ENCODE measurements around the gene CNOT6. TPM values are rescaled to one million over a fixed set of nuclear protein-coding genes. Genes with fewer than 3 reads are reported as not detected.
"Not testable (repeated sequence)": the region's sequence is repeated elsewhere in the genome, so short reads cannot be mapped to it uniquely, and the experiment has no call there.

CNOT6 gene
- total RNA-seq, 2 donors from 2014 or later = 23.9 to 38.7 TPM

DNA sequence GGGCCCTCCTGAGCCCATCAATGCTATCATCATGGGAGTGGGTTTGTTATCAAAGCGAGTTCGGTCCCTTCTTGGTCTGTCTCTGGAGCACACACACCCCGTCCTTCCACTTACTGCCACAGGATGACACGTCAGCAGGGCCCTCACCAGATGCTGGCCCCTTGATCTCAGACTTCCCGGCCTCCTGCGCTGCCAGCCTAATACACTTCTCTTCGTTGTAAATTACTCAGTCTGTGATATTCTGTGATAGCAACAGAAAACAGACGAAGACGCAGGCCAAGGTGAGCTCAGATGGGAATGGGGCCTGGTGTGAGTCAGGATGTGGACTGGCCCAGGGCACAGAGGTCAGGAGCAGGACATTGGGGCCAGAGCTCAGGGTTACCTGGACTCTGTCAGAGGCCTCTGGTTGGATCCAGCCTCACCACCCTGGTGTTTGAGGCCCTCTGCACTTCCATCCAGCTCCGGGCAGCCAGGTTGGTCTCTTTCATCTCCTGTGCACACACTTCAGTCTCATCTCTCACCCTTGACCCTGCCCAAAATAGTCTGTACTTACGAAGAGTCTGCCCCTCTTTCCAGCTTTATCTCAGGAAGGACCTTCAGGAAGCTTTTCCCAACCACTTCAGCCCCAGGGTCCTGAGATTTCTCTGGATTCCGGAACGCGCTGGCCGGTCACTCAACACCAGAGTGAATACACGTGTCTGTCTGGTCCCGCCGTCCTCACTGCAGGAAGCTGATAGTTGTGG, 26.0 kb upstream of the CNOT6 start:
- no peak for ATAC-seq (replicated peaks)
- no peaks in the 10 kb centered on the region for H3K4me1 Mint-ChIP-seq
- no peak overlapping the region for H3K27ac Mint-ChIP-seq
- H3K4me3 Mint-ChIP-seq = no peak overlapping the region
- no peaks in the 10 kb centered on the region for H3K9me3 Mint-ChIP-seq
- peaks cover 13% of the 10 kb centered on the region for H3K27me3 Mint-ChIP-seq
- H3K36me3 Mint-ChIP-seq (ENCODE audit: low read depth) = no peaks in the 10 kb centered on the region

DNA sequence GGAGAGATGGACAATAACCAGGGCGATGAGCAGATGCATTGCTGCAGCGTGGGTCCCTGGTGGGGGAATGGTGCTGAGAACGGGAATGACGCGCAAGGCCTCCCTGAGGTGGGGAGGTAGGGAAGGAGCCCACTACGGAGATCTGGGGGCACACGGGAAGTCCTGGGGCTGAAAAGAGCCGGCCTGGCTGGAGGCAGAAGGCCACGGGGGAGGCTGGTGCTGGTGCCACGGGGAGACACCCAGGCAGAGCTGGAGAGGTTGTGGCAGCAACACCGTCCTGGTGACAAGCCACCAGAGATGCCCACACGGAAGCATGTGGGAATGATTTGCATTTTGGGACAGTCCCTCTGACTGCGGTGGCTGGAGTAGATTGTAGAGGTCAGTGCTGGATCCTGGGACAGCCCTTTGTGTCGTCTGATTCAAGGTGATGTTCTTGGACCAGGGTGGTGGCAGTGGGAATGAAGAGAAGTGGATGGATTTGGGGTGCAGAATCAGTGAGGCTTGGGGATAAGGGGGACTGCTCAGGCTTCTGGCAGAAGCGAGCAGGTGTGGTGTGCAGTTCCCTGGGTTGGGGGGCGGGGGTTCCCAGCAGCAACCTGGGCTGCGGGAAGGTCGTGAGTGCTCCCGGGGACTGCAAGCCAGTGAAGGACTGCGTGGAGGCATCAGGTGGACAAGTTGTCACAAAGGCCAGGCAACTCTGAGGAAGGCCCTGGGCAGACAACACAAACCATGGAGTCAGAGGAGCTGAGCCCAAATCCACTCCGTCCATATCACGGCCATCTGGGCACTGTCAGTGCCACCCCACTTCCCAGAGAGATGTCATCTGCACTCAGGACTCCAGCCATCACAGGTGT, 25.2 kb upstream of the CNOT6 start:
- no peak for ATAC-seq (replicated peaks)
- no peak overlapping the region for H3K27ac Mint-ChIP-seq
- no peaks in the 10 kb centered on the region for H3K36me3 Mint-ChIP-seq (ENCODE audit: low read depth)
- H3K9me3 Mint-ChIP-seq = no peaks in the 10 kb centered on the region
- peaks cover 13% of the 10 kb centered on the region for H3K27me3 Mint-ChIP-seq
- H3K4me3 Mint-ChIP-seq = no peak overlapping the region
- no peaks in the 10 kb centered on the region for H3K4me1 Mint-ChIP-seq

DNA sequence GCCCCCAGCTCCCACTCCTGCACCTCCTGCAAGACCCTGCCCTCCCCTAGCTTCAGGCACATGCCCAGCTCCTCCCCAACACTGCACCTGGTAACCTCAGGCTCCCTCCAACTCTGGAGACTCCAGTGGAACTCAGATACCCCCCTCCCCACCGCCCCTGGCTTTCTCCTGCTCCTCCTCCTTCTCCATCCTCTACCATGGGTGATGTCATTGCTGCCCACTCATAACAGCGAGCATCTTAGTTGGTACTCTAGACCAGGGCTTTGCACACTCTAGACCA, 24.7 kb upstream of the CNOT6 start:
- Mint-ChIP-seq H3K9me3 (no peaks in the 10 kb centered on the region), H3K4me1 (no peaks in the 10 kb centered on the region), H3K27ac (no peak overlapping the region), H3K27me3 (peaks cover 11% of the 10 kb centered on the region), H3K36me3 (ENCODE audit: low read depth) (no peaks in the 10 kb centered on the region), H3K4me3 (no peak overlapping the region)
- no peak for ATAC-seq (replicated peaks)

DNA sequence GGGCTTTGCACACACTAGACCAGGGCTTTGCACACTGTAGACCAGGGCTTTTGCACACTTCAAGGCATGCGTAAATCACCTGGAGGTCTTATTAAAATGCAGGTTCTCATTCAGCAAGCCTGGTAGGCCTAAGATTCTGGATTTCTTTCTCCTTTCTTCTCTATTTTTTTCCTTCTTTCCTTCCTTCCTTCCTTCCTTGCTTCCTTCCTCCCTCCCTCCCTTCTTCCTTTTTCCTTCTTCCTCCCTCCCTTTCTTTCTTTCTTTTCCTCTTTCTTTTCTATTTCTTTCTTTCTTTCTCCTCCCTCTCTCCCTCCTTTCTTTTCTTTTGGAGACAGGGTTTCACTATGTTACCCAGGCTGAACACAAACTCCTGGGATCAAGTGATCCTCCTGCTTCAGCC, 24.3 kb upstream of the CNOT6 start:
- Mint-ChIP-seq H3K27ac (no peak overlapping the region), H3K9me3 (no peaks in the 10 kb centered on the region), H3K4me3 (no peak overlapping the region), H3K27me3 (peaks cover 10% of the 10 kb centered on the region), H3K4me1 (no peaks in the 10 kb centered on the region), H3K36me3 (ENCODE audit: low read depth) (no peaks in the 10 kb centered on the region)
- ATAC-seq (replicated peaks) = no peak

DNA sequence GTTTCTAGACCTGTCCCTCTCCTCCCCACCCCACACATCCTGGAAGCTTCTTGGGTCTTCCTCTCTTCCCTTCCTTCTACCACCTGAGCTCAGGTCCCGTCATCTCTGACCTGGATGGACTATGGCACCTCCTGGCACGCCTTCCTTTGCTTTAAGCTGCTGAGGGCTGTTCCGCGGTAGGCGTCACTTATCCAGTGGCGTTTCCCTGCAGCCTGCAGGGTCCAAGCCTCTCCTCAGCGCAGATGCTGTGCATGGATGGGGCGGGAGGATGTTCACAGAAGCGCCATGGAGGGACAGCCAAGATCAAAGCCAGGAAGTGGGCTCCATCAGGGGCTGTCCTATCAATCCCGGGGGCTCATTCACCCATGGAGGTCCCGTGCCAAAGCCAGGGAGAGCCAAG, 23.8 kb upstream of the CNOT6 start:
- H3K36me3 Mint-ChIP-seq (ENCODE audit: low read depth) = no peaks in the 10 kb centered on the region
- no peak for ATAC-seq (replicated peaks)

DNA sequence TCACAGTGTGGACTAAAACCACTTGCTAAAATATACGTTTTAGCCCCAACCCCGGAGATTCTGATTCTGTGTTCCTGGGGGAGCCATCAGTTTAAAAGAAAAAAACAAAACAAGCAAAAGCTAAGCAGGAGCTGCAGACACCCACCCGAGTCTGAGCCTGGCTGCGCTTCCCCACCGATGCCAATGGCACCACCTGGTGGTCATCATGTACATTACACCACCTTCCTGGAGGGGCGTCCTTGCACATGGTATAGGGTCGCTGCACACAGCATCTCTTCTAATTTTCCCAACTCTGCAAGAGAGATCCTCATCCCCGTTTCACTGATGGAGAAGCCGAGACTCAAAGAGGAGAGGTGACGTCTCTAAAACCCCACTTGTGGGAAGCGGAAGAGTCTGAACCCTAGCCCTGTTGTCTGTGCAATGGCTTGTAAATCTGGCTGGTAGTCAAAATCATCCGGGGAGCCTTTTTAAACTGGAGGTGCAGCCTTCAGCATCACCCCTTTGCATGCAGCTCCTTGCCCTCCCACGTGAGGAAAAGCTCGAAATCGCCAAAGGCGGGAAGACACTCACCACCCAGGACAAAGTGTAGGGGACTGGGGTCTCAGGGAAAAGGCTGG, 23.1 kb upstream of the CNOT6 start:
- H3K27me3 Mint-ChIP-seq = peaks cover 10% of the 10 kb centered on the region
- peak; percentile 42 for ATAC-seq (replicated peaks)
- no peak overlapping the region for H3K27ac Mint-ChIP-seq
- no peaks in the 10 kb centered on the region for H3K9me3 Mint-ChIP-seq
- no peaks in the 10 kb centered on the region for H3K36me3 Mint-ChIP-seq (ENCODE audit: low read depth)
- H3K4me1 Mint-ChIP-seq = no peaks in the 10 kb centered on the region
- H3K4me3 Mint-ChIP-seq = no peak overlapping the region

More for the DNA sequence above, 23.8 kb upstream of the CNOT6 start:
- no peaks in the 10 kb centered on the region for H3K9me3 Mint-ChIP-seq
- no peaks in the 10 kb centered on the region for H3K4me1 Mint-ChIP-seq
- H3K27ac Mint-ChIP-seq = no peak overlapping the region
- no peak overlapping the region for H3K4me3 Mint-ChIP-seq
- peaks cover 10% of the 10 kb centered on the region for H3K27me3 Mint-ChIP-seq

DNA sequence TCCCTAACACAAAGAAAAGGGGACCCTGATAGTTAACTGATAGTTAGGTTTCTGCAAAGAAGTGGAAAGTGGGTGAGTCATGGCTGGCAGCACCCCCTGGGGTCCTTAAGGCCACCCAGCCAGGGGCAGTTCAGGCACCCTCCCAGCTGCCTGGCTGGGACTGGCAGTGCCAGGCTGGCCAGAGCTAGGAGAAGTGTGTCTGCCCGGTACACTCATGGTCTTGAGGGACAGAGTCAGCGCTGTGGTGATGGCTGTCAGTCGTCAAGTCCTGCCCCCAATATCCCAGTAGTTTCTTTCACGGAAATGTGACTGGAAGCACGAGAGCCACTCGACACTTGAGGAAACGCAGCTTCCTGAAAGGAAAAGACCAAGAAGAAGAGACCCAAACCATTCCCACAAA, 22.3 kb upstream of the CNOT6 start:
- Mint-ChIP-seq H3K27me3 (peaks cover 10% of the 10 kb centered on the region), H3K9me3 (no peaks in the 10 kb centered on the region), H3K4me1 (no peaks in the 10 kb centered on the region), H3K36me3 (ENCODE audit: low read depth) (no peaks in the 10 kb centered on the region), H3K4me3 (no peak overlapping the region), H3K27ac (no peak overlapping the region)
- no peak for ATAC-seq (replicated peaks)

DNA sequence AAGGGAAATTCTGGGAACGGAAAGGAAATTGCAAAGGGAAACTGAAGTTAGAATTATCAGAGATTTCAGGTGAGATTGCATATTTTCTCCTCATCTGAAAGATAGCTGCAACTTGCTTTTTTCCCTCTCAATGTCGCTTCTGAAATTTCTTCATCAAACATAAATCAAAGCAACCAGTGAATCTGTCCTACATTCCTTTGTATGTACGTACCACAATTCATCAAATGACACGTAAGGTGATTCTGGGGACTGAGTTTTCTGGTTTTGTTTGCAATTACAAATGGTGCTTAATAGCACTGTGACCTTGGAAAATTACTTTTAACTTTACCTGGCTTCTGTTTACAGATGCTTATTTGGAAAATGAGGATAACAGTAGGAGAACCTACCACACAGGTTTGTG, 21.9 kb upstream of the CNOT6 start:
- H3K27ac Mint-ChIP-seq = no peak overlapping the region
- ATAC-seq (replicated peaks) = no peak
- H3K9me3 Mint-ChIP-seq = no peaks in the 10 kb centered on the region
- H3K27me3 Mint-ChIP-seq = peaks cover 10% of the 10 kb centered on the region
- H3K4me1 Mint-ChIP-seq = no peaks in the 10 kb centered on the region
- H3K36me3 Mint-ChIP-seq (ENCODE audit: low read depth) = no peaks in the 10 kb centered on the region
- no peak overlapping the region for H3K4me3 Mint-ChIP-seq

DNA sequence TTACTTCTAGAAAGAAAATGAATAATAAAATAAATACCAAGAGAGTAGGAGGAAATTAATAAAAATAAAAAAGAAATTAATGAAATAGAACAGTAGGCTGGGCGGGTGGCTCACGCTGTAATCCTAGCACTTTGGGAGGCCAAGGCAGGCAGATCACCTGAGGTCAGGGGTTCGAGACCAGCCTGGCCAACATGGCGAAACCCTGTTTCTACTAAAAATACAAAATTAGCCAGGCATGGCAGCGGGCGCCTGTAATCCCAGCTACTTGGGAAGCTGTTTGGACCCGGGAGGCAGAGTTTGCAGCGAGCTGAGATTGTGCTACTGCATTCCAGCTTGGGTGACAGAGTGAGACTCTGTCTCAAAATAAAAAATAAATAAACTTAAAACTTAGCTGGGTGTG, 20.8 kb upstream of the CNOT6 start:
- H3K4me3 Mint-ChIP-seq; H3K27ac Mint-ChIP-seq; H3K36me3 Mint-ChIP-seq (ENCODE audit: low read depth): not testable (repeated sequence)

DNA sequence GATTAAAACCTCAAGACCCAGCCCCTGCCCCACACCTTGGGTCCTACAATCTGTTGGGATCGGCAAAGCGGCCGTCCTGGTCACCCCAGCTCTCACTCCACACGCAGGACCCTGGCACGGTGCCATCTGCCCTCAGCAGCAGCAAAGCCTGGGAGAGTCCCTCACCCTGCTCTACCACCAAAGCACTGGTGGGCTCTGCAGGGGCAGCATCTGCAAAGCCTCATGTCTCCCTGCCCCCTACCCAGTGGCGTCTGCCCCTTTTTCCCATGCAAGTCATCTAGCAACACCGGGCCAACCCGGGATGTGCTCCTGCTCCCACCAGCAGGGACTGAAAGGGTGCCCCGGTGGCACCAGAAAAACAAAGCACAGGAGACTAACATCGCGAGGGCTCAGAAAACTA, 19.6 kb upstream of the CNOT6 start:
- Mint-ChIP-seq H3K27ac (no peak overlapping the region), H3K4me3 (no peak overlapping the region), H3K4me1 (no peaks in the 10 kb centered on the region), H3K27me3 (peaks cover 8% of the 10 kb centered on the region), H3K36me3 (ENCODE audit: low read depth) (no peaks in the 10 kb centered on the region), H3K9me3 (no peaks in the 10 kb centered on the region)
- no peak for ATAC-seq (replicated peaks)

More for the DNA sequence above, 20.8 kb upstream of the CNOT6 start:
- ATAC-seq (replicated peaks); H3K9me3 Mint-ChIP-seq; H3K4me1 Mint-ChIP-seq: not testable (repeated sequence)
- peaks cover 10% of the 10 kb centered on the region for H3K27me3 Mint-ChIP-seq

DNA sequence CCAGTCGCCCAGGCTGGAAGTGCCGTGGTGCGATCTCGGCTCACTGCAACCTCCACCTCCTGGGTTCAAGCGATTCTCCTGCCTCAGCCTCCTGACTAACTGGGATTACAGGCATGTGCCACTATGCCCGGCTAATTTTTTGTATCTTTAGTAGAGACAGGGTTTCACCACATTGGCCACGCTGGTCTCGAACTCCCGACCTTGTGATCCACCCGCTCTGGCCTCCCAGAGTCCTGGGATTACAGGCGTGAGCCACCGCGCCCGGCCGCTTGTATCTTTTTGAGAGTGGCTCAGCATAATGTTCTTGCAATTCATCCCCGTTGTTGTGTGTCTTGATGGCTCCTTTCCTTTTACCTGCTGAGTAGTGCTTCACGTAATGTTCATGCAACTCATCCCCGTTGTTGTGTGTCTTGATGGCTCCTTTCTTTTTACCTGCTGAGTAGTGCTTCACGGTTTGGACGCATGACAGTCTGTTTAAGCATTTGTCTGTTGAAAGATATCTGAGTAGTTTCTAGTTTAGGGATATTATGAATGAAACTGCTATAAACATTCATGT, 18.1 kb upstream of the CNOT6 start:
- not testable (repeated sequence) for H3K4me1 Mint-ChIP-seq; H3K36me3 Mint-ChIP-seq (ENCODE audit: low read depth); ATAC-seq (replicated peaks); H3K27me3 Mint-ChIP-seq; H3K4me3 Mint-ChIP-seq; H3K27ac Mint-ChIP-seq; H3K9me3 Mint-ChIP-seq

DNA sequence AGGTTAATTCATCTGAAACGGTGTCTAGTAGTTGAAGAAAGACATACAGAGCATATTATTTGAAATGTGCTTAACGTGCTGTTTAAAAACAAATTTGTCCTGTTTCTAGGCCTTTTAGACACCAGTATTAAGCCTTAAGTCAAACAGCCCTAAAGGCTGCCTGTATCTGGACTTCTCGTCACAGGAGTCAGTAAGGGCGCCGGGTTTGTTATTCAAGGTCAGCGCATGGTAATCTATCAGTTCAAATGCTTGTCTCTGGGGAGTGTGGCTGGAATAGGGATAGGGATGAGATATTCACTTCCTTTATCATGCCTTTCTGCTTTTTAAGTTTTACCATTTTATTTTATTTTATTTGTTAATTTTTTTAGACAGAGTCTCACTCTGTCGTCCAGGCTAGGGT, 9.4 kb upstream of the CNOT6 start:
- no peak overlapping the region for H3K4me3 Mint-ChIP-seq
- no peak overlapping the region for H3K27ac Mint-ChIP-seq
- no peaks in the 10 kb centered on the region for H3K9me3 Mint-ChIP-seq
- H3K4me1 Mint-ChIP-seq = no peaks in the 10 kb centered on the region
- H3K36me3 Mint-ChIP-seq (ENCODE audit: low read depth) = no peaks in the 10 kb centered on the region
- H3K27me3 Mint-ChIP-seq = no peaks in the 10 kb centered on the region
- ATAC-seq (replicated peaks) = no peak

DNA sequence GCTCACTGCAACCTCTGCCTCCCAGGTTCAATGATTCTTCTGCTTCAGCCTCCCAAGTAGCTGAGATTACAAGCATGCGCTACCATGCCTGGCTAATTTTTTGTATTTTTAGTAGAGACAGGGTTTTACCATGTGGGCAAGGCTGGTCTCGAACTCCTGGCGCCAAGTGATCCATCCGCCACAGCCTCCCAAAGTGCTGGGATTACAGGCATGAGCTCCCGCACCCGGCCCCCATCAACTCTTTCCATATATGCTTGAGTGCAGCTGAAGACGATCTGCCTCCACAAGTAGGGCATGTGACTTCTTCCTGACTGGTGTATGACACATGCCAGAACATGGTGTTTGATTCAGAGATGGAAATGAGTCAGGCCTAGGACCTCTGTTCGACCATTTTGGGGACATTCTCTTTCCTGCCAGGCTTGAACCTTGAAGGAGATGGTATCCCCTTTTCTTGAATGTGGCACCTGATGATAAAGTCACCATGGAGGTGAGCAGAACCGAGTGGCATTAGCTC, 7.5 kb upstream of the CNOT6 start:
- Mint-ChIP-seq H3K27me3 (no peaks in the 10 kb centered on the region), H3K9me3 (no peaks in the 10 kb centered on the region), H3K36me3 (ENCODE audit: low read depth) (no peaks in the 10 kb centered on the region), H3K4me1 (no peaks in the 10 kb centered on the region), H3K27ac (no peak overlapping the region), H3K4me3 (no peak overlapping the region)
- ATAC-seq (replicated peaks) = peak; percentile 12

DNA sequence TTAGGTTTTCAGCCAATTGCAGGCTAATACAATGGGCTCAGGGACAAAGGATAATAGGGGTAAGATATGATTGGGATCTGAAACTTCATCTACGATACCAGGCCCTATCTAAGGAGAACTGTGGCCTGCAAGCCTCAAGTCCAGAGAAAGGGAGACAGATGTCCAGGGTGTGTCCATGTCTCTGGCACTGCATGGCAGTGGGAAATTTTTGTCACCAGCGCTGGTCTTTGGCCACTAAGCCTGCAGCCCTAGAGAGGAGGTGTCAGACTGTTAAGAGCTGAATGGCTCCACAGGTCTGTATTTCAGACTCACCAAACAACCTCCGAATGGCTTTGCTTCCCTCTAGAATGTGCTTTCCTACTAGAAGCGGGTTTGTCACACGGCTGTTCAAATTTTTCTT, 6.6 kb upstream of the CNOT6 start:
- no peak for ATAC-seq (replicated peaks)
- no peak overlapping the region for H3K4me3 Mint-ChIP-seq
- no peaks in the 10 kb centered on the region for H3K9me3 Mint-ChIP-seq
- H3K4me1 Mint-ChIP-seq = no peaks in the 10 kb centered on the region
- H3K27ac Mint-ChIP-seq = no peak overlapping the region
- no peaks in the 10 kb centered on the region for H3K27me3 Mint-ChIP-seq
- H3K36me3 Mint-ChIP-seq (ENCODE audit: low read depth) = no peaks in the 10 kb centered on the region

DNA sequence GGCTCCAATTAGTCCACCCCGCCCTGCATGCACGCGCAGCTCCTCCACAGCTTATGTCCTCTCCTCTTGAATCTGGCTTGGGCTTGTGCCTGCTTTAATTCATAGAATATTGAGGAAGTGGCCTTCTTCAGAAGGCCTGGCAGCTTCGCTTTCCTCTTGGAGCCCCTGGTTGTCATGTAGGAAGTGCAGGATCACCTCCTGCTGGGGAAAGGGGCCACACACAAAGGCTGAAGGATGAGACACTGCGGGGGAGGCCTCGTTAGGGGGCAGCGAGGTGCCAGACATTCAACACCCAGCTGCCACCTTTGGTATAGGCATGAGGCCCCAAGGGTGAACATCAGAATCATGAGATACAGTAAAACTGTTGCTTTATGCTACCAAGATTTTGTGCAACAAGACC, 2.7 kb upstream of the CNOT6 start:
- Mint-ChIP-seq H3K9me3 (no peaks in the 10 kb centered on the region), H3K4me1 (peaks cover 10% of the 10 kb centered on the region), H3K4me3 (no peak overlapping the region), H3K36me3 (ENCODE audit: low read depth) (peaks cover 18% of the 10 kb centered on the region), H3K27ac (no peak overlapping the region), H3K27me3 (no peaks in the 10 kb centered on the region)
- no peak for ATAC-seq (replicated peaks)
